Body of pancreas (tissue), 4 donors: ENCODE results near the gene LCT.
"Not testable (repeated sequence)": the region's sequence is repeated elsewhere in the genome, so short reads cannot be mapped to it uniquely, and the experiment has no call there.

Source experiments
- CTCF ChIP-seq, 7 experiments: fragments of 450-650 bp in 4 of 7; fragments of 200-600 bp in 3 of 7; sonication (generic) in 3 of 7; IDR thresholded peaks; one replicate each; pipeline ENCODE4 v1.5.1; 2016 to 2019; ENCODE audit warnings: antibody characterized with exemption in 7 of 7
- POLR2A ChIP-seq, 3 donors: fragments of 450-650 bp; IDR thresholded peaks; one replicate each; pipeline ENCODE4 v1.6.1; 2016; ENCODE audit warnings: antibody characterized with exemption in 3 of 3, mild to moderate bottlenecking in 2 of 3

GRCh38 chr2:135807874-135808273 lies 29.1 kb downstream of the LCT start:
- TF ChIP-seq CTCF, POLR2A (IDR thresholded peaks at IDR 0.05): not testable (repeated sequence)
